Neural cell (in vitro differentiated cells): ENCODE measurements around the gene PPIL6.

ENCODE experiments used
- EP300 ChIP-seq: fragments of 450-650 bp; conservative IDR thresholded peaks from 2 replicates; pipeline ENCODE4 v1.6.1; 2014; ENCODE audit warnings: antibody characterized with exemption, mild to moderate bottlenecking, moderate library complexity; ENCODE audit not compliant: poor library complexity, severe bottlenecking
- EZH2 ChIP-seq: fragments of 200-600, 300-800 bp; shearing (Covaris generic), sonication (generic); IDR thresholded peaks from 2 replicates; pipeline ENCODE4 v1.6.1; 2014; ENCODE audit warnings: antibody characterized with exemption, low read length, borderline replicate concordance, mild to moderate bottlenecking; ENCODE audit not compliant: insufficient read depth, poor library complexity, severe bottlenecking
- MXI1 ChIP-seq: fragments of 450-650 bp; conservative IDR thresholded peaks from 2 replicates; pipeline ENCODE4 v1.6.1; 2014; ENCODE audit warnings: antibody characterized with exemption, mild to moderate bottlenecking; ENCODE audit not compliant: poor library complexity, severe bottlenecking
- POLR2AphosphoS5 ChIP-seq: IDR thresholded peaks from 2 replicates; pipeline ENCODE4 v1.6.1; 2012
- RAD21 ChIP-seq: fragments of 450-650 bp; conservative IDR thresholded peaks from 2 replicates; pipeline ENCODE4 v1.6.1; 2014; ENCODE audit warnings: antibody characterized with exemption, mild to moderate bottlenecking, moderate library complexity
- REST ChIP-seq: IDR thresholded peaks from 2 replicates; pipeline ENCODE4 v1.6.1; 2012; ENCODE audit warnings: borderline replicate concordance
- SMC3 ChIP-seq: fragments of 450-650 bp; conservative IDR thresholded peaks from 2 replicates; pipeline ENCODE4 v1.6.1; 2014; ENCODE audit warnings: antibody characterized with exemption, mild to moderate bottlenecking, moderate library complexity; ENCODE audit not compliant: poor library complexity
- TAF1 ChIP-seq: IDR thresholded peaks from 2 replicates; pipeline ENCODE4 v1.6.1; 2012; ENCODE audit warnings: low read depth
- TF ChIP-seq, protein P1 (sequence below): fragments of 450-650 bp; IDR thresholded peaks from 2 replicates; pipeline ENCODE4 v1.5.1; 2014; ENCODE audit warnings: antibody characterized with exemption, mild to moderate bottlenecking, moderate library complexity; ENCODE audit not compliant: poor library complexity, severe bottlenecking

DNA sequence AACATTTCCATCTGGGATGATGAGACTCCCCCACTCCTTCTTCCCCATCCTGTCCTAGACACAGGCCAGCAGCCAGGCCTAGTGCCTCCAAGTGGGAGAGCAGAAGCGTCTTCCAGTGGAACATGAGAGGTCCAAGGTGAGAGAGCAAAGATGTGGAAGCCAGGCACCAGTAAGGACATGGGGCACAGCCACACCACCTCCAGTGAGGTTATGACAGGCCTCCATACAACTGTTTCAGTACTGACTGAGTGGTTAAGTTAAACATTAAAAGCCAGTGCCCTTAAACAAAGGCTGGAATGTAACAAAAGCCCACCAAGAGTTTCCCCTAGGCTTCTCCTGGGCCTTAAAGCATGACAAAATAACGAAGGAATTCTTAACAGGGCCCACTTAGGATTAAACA, 37.3 kb upstream of the PPIL6 start:
- TF ChIP-seq, protein P1, sequence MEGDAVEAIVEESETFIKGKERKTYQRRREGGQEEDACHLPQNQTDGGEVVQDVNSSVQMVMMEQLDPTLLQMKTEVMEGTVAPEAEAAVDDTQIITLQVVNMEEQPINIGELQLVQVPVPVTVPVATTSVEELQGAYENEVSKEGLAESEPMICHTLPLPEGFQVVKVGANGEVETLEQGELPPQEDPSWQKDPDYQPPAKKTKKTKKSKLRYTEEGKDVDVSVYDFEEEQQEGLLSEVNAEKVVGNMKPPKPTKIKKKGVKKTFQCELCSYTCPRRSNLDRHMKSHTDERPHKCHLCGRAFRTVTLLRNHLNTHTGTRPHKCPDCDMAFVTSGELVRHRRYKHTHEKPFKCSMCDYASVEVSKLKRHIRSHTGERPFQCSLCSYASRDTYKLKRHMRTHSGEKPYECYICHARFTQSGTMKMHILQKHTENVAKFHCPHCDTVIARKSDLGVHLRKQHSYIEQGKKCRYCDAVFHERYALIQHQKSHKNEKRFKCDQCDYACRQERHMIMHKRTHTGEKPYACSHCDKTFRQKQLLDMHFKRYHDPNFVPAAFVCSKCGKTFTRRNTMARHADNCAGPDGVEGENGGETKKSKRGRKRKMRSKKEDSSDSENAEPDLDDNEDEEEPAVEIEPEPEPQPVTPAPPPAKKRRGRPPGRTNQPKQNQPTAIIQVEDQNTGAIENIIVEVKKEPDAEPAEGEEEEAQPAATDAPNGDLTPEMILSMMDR = no peak
- TF ChIP-seq POLR2AphosphoS5 (no peak), MXI1 (no peak), EP300 (no peak), TAF1 (no peak), RAD21 (no peak), EZH2 (no peak), SMC3 (no peak), REST (no peak)
